SK-N-MC (cell line): ENCODE data around the gene GMIP.
"Not testable (repeated sequence)": the region's sequence is repeated elsewhere in the genome, so short reads cannot be mapped to it uniquely, and the experiment has no call there.

Experiments used
- EZH2 ChIP-seq: fragments of 200-600 bp; sonication (generic); IDR thresholded peaks from one replicate; pipeline ENCODE4 v1.6.1; 2017; ENCODE audit warnings: antibody characterized with exemption
- POLR2AphosphoS5 ChIP-seq: IDR thresholded peaks from 2 replicates; pipeline ENCODE4 v1.6.1; 2012; ENCODE audit warnings: mild to moderate bottlenecking, low read depth, low read length, borderline replicate concordance

- TF ChIP-seq EZH2, POLR2AphosphoS5: not testable (repeated sequence)
Observed at GRCh38 chr19:19598728-19599451, 44.6 kb downstream of the GMIP start.
